Measurements from ENCODE around the gene RPL3. TPM values are rescaled to one million over a fixed set of nuclear protein-coding genes. Genes with fewer than 3 reads are reported as not detected.

The RPL3 gene
- total RNA-seq, 4 donors from 2014 or later, result 1,543 to 2,117 (median 1,973) TPM

- no peak for ATAC-seq (ENCODE audit: low FRiP score)
- DNase-seq (ENCODE audit: low spot score), result no peak
- TF ChIP-seq CTCF (IDR thresholded peaks at IDR 0.05), result no peak
These were observed 45.2 kb downstream of the RPL3 start for GRCh38 chr22:39273950-39274887.

- DNase-seq (ENCODE audit: low spot score), result no peak
- no peak for ATAC-seq (ENCODE audit: low FRiP score)
- TF ChIP-seq CTCF (IDR thresholded peaks at IDR 0.05), result no peak
These were observed 48.6 kb downstream of the RPL3 start for GRCh38 chr22:39270792-39271191.

DNA sequence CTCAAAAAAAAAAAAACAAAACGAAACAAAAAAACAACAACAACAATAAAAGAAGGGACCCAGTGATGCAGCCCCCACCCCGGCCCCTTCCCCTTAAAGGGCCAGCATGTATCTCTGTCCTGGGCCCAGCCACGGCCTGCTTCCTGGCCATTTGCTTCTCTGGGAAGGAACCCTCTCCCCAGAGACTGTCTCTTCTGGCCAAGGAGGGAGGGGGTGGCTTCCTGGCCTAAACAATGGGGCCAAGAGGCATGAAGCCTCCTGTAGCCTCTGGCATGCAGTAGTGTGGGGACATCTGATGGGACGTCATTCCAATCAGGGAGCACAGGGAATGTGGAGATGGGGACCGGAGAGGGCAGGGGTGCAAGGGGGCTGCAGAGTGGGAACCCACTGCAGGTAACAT is 49.1 kb downstream of the RPL3 start:
- no peak for ATAC-seq (ENCODE audit: low FRiP score)
- DNase-seq (ENCODE audit: low spot score), result no peak
- no peak for TF ChIP-seq CTCF (IDR thresholded peaks at IDR 0.05)

DNA sequence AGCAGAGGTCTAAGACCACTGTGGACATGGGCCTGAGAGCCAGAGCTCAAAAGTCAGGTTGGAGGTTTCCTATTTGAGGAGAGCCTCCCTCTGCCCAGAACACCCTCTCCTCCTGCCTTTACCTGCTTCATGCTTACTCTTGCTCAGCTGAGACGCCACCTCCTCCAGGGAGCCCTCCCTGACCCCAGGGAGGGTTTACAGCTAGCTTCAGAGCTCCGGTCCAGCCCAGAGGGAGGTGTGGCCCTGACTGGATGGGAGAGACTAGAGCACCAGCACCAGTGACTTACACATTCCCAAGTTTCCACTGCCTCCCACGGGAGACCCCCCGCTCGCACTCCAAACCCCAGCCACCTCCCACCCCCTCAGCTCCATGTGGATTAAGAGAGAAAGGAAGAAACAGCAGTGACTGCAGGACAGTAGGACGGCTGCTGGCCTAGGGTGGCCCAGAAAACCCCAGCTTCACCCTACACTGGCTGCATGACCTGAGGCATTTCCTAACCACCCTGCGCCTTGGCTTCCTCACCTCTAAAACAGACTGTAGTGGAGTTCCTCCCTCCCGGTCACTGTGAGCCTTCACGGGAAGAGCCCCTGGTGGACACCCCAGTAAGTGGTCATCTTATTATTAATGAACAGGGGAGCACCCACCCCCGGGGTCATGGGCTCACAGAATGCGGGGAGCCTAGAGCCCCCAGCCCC is 50.2 kb downstream of the RPL3 start:
- DNase-seq (ENCODE audit: low spot score) (no peak), ATAC-seq (ENCODE audit: low FRiP score) (no peak)
- TF ChIP-seq CTCF (IDR thresholded peaks at IDR 0.05), result no peak

DNA sequence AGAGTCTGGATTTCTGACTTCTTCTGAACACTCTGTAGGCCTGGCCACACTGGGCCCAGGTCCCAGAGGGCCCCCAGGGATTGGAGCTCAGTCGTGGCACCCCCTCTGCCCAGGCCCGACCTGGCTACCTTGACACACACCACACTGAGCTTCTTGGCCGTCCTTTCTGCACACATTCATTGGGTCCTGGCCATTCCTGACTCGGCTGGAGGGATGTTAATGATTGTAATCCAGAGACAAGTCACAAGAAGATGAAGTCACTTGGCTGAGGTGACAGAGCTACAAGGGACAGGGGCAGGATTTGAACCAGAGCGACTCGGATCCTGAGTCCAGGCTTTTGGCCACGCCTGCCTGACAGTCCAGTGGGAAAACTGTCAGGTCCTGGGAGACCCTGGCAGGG is 50.8 kb downstream of the RPL3 start:
- no peak for ATAC-seq (ENCODE audit: low FRiP score)
- DNase-seq (ENCODE audit: low spot score), result no peak
- TF ChIP-seq CTCF (IDR thresholded peaks at IDR 0.05), result no peak

DNA sequence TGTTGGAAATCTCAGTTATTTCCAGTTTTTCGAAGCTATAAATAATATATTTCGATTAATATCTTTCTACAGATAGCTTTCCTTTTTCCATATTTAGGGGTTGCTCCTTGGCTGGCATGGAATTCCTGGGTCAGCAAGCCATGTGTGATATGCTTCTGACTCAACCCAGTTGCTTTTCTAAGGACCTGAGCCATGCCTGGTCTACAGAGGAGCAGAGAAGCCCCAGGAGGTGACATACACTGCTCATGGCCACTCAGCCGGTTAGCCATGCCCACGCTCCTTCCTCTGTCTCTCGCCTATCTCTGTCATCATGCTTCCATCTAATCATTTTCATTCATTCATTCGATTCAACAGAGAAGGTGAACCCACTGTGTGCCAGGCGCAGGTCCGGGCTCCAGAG is 51.4 kb downstream of the RPL3 start:
- ATAC-seq (ENCODE audit: low FRiP score) (no peak), DNase-seq (ENCODE audit: low spot score) (no peak)
- TF ChIP-seq CTCF (IDR thresholded peaks at IDR 0.05), result no peak
